Peyer's patch (tissue), 4 donors: Measurements from ENCODE around the gene ALG5.

Source experiments
- CTCF ChIP-seq, 6 experiments: fragments of 450-650 bp in 4 of 6; fragments of 200-600 bp in 2 of 6; sonication (generic) in 1 of 6; IDR thresholded peaks; one replicate each; pipeline ENCODE4 v1.5.1; 2017 to 2019; ENCODE audit warnings: antibody characterized with exemption in 6 of 6, mild to moderate bottlenecking in 3 of 6, moderate library complexity in 1 of 6
- POLR2A ChIP-seq, 2 donors: fragments of 450-650 bp; IDR thresholded peaks; one replicate each; pipeline ENCODE4 v1.5.1; 2017; ENCODE audit warnings: antibody characterized with exemption in 2 of 2, mild to moderate bottlenecking in 2 of 2, moderate library complexity in 2 of 2

- TF ChIP-seq CTCF (IDR thresholded peaks at IDR 0.05) (no peak), POLR2A (IDR thresholded peaks at IDR 0.05) (no peak)
These were observed 25.4 kb downstream of the ALG5 start for GRCh38 chr13:36973621-36974295.
